ENCODE results near the gene CERT1.
A peak's percentile ranks its signal among the peaks of the same experiment; 100 is the strongest.

CERT1 gene

DNA sequence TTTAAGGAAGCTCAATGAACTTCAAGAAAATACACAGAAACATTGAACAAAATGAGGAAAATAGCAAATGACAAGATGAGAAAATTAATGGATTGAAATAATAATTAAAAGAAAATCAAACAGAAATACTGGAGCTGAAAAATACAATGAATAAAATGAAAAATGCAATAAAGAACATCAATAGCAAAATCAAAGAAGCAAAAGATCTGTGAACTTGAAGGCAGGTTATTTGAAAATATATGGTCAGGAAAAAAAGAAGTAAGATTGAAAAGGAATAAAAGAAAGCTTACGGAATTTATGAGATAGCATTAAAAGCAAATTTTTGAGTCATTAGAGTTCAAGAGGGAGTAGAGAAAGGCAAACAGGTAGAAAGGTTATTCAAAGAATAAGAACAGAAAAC lies 42.4 kb downstream of the CERT1 start:
- no peak for DNase-seq

- DNase-seq, result no peak
These were observed 42.8 kb downstream of the CERT1 start for GRCh38 chr5:75468593-75468992.

GRCh38 chr5:75466006-75466716 lies 45.3 kb downstream of the CERT1 start:
- no peak for DNase-seq

DNA sequence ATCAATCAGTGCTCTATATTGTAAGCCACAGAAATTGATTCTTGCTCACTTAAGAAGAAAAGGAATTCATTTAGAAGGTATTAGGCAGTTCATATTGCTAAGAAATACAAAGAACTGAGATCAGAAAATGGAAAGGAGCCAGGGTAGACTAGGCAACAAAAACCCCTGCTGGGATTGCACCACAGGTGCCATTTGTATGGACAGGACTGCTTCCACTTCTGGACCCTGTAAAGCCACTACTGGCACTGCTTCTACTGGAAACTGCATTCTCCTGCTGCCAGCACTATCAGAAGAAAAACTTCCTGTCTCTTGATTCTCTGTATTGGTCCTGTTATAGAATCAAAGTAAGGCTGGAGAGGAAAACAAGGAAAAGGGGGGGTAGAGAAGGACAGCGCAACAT lies 45.9 kb downstream of the CERT1 start:
- no peak for DNase-seq

DNA sequence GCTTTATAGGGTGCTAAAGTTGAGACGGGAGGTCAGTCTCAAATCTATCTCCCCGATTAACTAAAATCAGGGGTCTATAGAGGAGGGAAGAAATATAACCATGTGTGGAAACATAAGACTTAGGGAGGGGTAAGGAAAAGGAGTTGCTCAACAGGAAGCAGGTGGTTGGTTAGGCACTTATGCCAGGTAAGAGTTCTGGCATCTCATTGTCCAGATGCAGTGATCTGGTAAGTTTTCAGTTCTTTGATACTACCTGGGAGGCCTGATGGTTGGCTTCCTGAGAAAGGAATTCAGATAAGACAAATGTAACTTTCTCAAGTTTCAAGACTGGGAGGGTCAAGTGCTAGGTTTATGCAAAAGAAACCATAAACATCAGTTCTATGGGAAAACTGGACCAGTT lies 47.7 kb downstream of the CERT1 start:
- DNase-seq, result no peak

DNA sequence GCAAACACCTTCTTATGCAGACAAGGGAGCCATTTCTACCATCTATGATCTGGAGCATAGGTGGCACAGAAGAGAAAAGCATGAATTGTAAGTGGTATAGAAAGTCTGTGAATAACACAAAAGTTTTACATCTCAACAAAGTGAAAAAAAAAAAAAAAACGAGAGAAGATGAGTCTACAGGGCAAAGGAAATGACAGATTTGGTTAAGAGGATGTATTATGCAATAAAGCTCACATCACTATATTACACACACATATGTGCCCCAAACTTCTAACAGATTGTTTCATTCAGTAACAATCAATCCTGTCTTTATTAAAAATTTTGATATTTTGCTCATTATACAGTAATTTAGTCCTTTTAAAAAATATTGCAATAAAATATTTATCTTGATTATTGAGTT lies 49.8 kb downstream of the CERT1 start:
- DNase-seq, result peak; percentile 26

GRCh38 chr5:75460942-75461610 lies 50.4 kb downstream of the CERT1 start:
- DNase-seq, result no peak

DNA sequence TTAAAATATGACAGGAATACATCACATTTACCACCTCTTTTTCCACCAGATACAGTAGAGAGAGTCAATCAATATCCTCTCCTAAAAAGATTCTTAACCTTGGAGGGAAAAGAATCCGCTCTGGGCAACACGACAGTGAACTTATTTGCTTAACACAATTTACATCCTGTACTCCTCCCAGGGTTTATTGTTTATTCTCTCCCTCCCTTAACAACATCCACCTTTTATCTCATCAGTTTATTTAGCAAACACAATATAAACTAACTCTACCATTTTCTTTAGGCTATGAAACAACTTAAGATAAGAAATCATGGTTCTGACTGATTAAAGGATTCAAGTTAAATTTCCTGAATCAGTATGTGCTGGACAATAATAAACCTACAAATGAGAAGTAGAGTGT lies 50.9 kb downstream of the CERT1 start:
- DNase-seq, result no peak

- DNase-seq, result no peak
These were observed 53.7 kb downstream of the CERT1 start for GRCh38 chr5:75457691-75458090.

DNA sequence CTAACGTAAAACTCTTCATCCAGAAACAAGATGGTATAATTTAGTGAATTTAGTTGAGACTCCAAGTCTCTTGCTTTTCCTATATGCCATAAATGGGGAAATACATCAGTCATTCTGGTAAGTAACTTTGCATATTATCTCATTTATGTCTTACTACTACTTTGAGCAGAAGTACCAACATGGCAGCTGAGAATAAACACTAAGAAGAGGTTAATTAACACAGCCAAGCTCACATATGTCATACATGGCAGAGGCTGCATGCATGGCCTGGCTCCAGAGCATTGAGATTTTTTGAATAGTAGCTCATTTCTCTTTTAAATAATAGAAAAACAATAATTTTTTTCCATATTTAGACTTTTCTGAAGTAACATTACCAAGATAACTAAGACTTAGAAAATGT lies 54.3 kb downstream of the CERT1 start:
- no peak for DNase-seq

- no peak for DNase-seq
These were observed 61.4 kb downstream of the CERT1 start for GRCh38 chr5:75450069-75450468.

DNA sequence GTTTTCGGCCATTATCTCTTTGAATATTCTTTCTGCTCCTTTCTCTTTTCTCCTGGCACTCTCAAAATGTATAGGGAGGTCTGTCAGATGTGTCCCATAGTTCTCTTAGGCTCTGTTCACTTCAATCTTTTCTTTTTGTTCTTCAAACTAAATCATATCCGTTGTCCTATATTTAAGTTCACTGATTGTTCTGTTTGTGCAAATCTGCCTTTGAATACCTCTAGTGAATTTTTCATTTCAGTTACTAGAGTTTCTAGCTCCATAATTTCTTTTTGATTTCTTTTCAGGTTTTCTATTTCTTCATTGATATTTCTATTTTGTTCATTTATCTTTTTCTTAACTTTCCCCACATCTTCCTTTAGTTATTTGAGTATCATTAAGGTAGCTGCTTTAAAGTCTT lies 65.4 kb downstream of the CERT1 start:
- no peak for DNase-seq

DNA sequence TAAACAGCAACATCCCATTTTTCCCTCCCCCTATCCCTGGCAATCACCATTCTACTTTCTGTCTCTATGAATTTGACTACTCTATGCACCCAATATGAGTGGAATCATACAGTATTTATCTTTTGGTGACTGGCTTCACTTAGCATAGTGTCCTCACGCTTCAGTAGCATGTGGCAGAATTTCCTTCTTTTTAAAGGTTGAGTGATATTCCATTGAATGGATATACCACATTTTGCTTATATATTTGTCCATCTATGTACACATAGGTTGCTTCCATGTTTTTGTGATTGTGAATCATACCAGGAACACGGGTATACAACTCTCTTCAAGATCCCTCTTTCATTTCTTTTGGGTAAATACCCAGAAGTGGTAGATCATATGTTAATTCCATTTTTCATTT lies 69.9 kb downstream of the CERT1 start:
- no peak for DNase-seq

DNA sequence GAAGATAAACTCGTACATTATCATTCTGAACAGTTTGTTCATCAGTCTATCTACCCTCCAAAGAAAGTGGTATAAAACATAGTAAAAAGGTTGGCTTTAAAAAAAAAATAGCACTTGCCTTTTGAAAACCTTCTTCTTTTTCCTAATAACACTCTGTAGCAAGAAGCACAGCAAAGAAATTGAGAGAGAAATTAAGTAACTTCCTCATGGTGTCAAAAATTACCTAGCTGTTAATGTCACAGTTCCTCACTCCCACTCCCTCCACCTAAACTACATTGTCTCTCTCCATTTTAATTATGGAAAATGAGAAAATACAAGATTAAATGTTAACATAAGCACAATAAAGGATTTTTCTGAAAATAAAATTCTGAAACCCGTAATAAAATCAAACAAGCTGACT lies 72.2 kb downstream of the CERT1 start:
- DNase-seq, result no peak

DNA sequence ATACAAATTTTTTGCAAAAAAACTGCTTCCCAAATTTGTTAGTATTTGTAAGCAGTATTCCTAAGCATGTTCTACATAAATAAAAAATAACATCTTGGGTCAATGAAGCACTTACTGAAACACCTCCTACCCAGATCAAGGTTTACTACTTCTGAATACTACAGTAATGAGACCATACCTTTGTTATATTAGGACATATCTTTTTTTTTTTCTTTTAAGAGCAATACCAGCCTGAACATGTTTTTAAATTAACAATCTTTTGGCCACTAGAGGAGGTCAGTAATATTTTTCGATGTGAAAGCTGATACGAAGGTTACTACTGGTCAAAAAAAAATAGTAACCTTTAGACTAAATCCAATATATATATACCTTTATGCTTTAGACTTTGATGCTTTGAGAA lies 72.7 kb downstream of the CERT1 start:
- DNase-seq, result no peak

DNA sequence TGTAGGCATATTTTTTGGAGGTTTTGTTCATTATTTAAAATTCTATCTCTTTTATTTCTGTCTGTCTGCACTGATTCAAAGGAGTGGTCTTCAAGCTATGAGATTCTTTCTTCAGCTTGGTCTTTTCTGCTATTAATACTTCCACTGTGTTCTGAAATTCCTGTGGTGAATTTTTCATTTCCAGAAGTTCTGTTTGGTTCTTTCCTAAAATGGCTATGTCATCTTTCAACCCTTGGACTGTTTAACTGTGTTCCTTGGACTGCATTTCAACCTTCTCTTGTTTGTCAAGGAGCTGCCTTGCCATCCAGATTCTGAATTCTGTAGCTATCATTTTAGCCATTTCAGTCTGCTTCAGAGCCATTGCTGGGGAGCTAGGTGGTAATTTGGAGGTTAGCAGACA lies 76.3 kb downstream of the CERT1 start:
- DNase-seq, result peak; percentile 29

DNA sequence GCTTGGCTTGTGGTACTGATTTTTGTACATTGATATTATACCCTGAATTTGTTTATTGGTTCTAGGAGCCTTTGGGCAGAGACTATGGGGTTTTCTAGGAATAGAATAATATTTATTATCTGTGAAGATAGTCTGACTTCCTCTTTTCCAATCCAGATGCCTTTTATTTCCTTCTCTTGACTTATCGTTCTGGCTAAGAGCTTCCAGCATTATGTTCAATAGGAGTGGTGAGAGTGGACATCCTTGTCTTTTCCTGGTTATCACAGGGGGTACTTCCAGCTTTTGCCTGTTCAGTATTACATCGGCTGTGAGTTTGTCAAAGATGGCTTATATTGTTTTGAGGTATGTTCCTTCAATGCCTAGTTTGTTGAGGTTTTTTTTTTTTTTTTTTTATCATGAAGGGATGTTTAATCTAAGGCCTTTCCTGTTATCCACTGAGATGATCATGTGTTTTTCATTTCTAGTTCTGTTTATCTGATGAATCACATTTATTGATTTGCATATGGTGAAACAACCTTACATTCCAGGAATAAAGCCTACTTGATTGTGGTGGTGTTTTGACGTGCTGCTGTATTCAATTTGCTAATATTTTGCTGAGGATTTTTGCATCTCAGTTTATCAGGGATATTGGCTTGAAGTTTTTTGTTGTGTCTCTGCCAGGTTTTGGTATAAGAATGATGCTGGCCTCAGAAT lies 77.5 kb downstream of the CERT1 start:
- peak; percentile 25 for DNase-seq

- no peak for DNase-seq
These were observed 97.2 kb downstream of the CERT1 start for GRCh38 chr5:75414241-75414640.

DNA sequence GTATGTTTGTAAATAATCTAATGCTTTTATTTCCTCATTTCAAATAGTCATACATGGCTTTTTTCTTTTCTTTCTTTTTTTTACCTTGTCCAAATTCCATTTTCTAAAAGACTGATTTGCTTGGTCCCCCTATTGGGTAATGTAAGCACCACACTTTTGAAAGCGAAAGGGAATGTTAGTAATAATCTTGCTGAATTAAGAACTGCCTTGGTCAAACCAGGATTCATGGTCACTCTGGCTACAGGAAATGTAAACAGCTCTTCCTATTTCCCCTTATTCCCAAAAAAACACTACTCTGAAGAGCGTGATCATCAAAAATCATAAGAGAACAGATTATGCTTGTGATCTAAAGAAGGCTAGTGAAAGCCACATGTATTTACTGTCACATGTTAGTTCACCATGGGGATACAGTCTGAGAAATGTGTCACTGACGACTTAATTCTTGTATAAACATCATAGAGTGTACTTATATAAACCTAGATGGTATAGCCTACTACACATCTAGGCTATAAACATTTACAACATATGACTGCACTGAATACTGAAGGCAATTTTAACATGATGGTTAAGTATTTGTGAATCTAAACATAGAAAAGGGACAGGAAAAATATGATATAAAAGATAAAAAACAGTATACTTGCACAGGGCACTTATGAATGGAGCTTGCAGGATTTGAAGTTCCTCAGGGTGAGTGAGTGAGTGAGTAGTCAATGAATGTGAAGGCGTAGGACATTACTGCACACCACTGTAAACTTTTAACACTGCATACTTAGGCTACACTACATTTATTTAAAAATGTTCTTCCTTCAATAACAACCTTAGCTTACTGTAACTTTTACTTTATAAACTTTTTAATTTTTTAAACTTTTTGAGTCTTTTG lies 99.1 kb downstream of the CERT1 start:
- DNase-seq, result peak; percentile 57

GRCh38 chr5:75405296-75405695 lies 106.1 kb downstream of the CERT1 start:
- peak; percentile 6 for DNase-seq

- DNase-seq, result no peak
These were observed 116.2 kb downstream of the CERT1 start for GRCh38 chr5:75395277-75395676.

DNA sequence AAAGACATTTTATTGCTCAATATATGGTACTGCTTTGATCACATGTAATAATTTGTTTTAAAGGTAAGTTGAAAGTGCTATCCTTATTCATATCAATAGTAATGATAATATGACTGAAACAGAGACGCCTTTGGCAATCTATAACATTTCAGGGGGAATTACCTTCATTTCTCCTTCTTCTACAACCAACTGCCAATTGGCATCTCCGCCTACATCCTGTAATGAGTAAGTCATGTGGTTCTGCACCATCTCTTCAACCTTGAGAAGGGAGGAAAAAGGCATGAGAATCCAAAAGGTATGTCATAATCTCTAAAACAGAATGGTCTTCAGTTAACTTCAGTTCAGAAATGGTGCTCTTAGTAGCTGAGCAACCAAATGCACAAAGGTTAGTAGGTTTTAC lies 122.0 kb downstream of the CERT1 start:
- DNase-seq, result no peak

DNA sequence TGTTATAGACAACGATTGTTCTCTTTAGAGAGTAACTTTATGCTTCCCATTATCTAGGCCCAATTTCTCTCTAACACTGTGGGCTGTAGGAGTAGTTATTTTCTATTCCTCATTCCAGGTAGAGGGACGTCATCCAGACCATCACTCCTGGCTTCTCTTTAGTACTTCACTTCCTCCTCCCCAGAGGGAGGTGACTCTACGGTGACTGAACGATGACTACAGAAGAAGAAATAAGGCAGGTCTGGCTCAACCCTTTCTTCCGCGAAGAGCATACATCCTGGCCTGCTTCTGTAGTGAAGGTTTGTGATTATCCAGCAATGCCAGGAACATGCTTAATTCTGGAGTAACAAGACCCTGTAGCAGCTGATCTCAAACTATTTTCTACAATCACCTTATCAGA lies 123.6 kb downstream of the CERT1 start:
- DNase-seq, result no peak
